Measurements from ENCODE around the gene AAGAB.
"Not testable (repeated sequence)": the region's sequence is repeated elsewhere in the genome, so short reads cannot be mapped to it uniquely, and the experiment has no call there.

The AAGAB gene

GRCh38 chr15:67267440-67267839 lies 13.0 kb upstream of the AAGAB start:
- peaks cover 0 to 1% of the 10 kb centered on the region in 2 donors for H3K9me3 Mint-ChIP-seq
- H3K4me1 Mint-ChIP-seq = no peaks in the 10 kb centered on the region
- H3K4me3 Mint-ChIP-seq = no peak overlapping the region
- DNase-seq = no peak
- H3K27ac Mint-ChIP-seq = no peak overlapping the region
- peaks cover 0 to 4% of the 10 kb centered on the region in 2 donors for H3K27me3 Mint-ChIP-seq
- no peaks in the 10 kb centered on the region for H3K36me3 Mint-ChIP-seq
- ATAC-seq (replicated peaks) = no peak

GRCh38 chr15:67266870-67267269 lies 12.4 kb upstream of the AAGAB start:
- no peak for DNase-seq
- H3K36me3 Mint-ChIP-seq = no peaks in the 10 kb centered on the region
- H3K27ac Mint-ChIP-seq = no peak overlapping the region
- H3K4me1 Mint-ChIP-seq = no peaks in the 10 kb centered on the region
- H3K27me3 Mint-ChIP-seq = peaks cover 0 to 4% of the 10 kb centered on the region in 2 donors
- no peaks in the 10 kb centered on the region for H3K9me3 Mint-ChIP-seq
- H3K4me3 Mint-ChIP-seq = no peak overlapping the region
- ATAC-seq (replicated peaks) = no peak

DNA sequence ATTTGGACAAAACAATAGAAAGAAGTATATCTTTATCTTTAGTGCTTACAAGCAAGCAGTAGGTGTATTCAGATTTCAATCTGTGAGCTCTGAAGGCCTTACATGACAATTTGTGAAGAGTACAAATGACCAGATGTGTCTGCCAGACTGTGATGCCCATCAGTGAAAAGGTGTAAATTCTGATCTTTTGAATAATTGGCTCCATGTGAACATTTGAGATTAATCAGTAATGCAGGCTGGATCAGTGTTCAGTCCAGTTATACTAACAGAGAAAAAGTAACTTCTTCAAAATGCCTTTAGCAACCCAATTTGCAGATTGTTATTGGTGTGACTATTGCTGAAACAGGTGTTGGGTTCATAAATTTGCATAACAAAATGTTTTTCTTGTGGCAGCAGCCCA lies 5.3 kb upstream of the AAGAB start:
- Mint-ChIP-seq H3K27ac (no peak overlapping the region), H3K9me3 (no peaks in the 10 kb centered on the region), H3K4me1 (peaks cover 0 to 6% of the 10 kb centered on the region in 2 donors), H3K36me3 (no peaks in the 10 kb centered on the region), H3K4me3 (no peak overlapping the region), H3K27me3 (peaks cover 0 to 5% of the 10 kb centered on the region in 2 donors)
- DNase-seq = no peak
- peak in 1 of 2 donors; percentile 6 for ATAC-seq (replicated peaks)

DNA sequence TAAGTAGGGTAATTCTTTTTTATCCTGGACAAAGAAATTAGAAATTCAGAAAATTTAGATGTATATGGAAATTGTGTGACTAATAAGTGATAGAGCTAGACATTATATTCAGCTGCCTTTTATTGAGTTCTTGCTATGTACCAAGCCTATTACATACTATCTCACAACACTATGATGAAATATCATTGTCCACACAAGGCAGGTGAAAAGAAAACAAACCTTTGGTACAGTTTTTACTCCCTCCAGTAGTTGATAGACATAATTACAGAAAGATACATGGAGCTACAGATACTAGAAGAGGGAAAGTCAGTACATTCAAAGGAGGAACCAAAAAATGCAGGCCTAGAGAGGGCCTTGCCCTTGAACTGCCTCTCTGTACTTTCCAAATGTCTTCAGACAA lies 4.9 kb upstream of the AAGAB start:
- H3K9me3 Mint-ChIP-seq = no peaks in the 10 kb centered on the region
- H3K4me1 Mint-ChIP-seq = peaks cover 0 to 6% of the 10 kb centered on the region in 2 donors
- no peaks in the 10 kb centered on the region for H3K36me3 Mint-ChIP-seq
- H3K27me3 Mint-ChIP-seq = peaks cover 0 to 5% of the 10 kb centered on the region in 2 donors
- peak in 1 of 2 donors; percentile 2 for ATAC-seq (replicated peaks)
- H3K4me3 Mint-ChIP-seq = no peak overlapping the region
- DNase-seq = no peak
- no peak overlapping the region for H3K27ac Mint-ChIP-seq

GRCh38 chr15:67258412-67258811 lies 4.0 kb upstream of the AAGAB start:
- not testable (repeated sequence) for H3K27me3 Mint-ChIP-seq; H3K27ac Mint-ChIP-seq; H3K4me1 Mint-ChIP-seq; H3K4me3 Mint-ChIP-seq; H3K9me3 Mint-ChIP-seq; DNase-seq; ATAC-seq (replicated peaks); H3K36me3 Mint-ChIP-seq

DNA sequence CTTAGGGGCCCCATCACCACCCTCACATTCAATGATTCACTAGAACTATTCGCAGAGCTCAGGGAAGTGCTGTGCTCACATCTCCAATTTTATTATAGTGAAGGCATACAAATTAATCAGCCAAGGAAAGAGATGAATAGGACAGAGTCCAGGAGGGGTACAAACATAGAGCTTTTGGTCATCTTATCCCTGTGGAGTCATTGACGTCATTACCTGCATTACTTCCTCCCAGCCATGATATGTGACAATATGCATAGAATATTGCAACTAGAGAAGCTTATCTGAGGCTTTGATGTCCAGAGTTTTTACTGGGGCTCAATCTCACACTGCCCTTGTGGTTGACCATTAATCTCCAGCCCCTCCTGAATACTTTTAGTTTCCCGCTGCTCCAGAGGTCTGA lies 1.6 kb upstream of the AAGAB start:
- Mint-ChIP-seq H3K27me3 (peaks cover 0 to 5% of the 10 kb centered on the region in 2 donors), H3K27ac (no peak overlapping the region), H3K4me1 (peaks cover 14 to 30% of the 10 kb centered on the region in 2 donors), H3K36me3 (peaks cover 2 to 4% of the 10 kb centered on the region in 2 donors), H3K4me3 (peak overlapping the region in 1 of 2 donors; percentile 67), H3K9me3 (no peaks in the 10 kb centered on the region)
- no peak for ATAC-seq (replicated peaks)
- DNase-seq = no peak

DNA sequence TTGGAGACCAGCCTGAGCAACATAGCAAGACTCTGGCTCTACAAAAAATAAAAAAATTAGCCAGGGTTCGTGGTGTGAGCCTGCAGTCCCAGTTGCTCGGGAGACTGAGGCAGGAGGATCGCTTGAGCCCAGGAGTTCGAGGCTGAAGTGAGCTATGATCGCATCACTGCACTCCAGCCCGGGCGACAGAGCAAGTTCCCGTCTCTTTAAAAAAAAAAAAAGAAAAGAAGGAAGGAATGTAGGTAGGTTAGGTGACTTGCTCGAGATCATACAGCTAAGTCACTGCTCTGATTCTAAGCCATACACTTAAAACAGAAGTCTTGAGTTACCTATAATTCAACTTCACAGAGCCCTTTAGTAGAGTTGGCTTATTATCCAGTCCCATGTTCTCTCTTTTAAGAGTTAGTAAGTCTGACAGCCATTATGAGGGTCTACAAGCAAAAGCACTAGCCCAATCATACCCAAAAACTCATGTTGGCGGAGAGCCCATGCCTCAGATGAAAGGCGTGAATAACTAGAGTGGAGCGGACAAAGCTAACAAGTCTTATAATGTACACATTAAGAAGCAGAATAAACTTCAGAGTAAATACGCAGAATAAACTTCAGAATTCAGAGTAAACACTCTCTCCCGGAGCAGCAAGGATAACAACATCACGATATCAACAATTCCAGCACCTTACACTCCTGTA lies 768 bp downstream of the AAGAB start:
- peak overlapping the region; percentile 87 to 97 for H3K4me3 Mint-ChIP-seq
- no peaks in the 10 kb centered on the region for H3K9me3 Mint-ChIP-seq
- no peak for DNase-seq
- H3K27ac Mint-ChIP-seq = peak overlapping the region; percentile 98
- peaks cover 16 to 44% of the 10 kb centered on the region in 2 donors for H3K4me1 Mint-ChIP-seq
- no peak for ATAC-seq (replicated peaks)
- peaks cover 0 to 5% of the 10 kb centered on the region in 2 donors for H3K27me3 Mint-ChIP-seq
- peaks cover 7 to 10% of the 10 kb centered on the region in 2 donors for H3K36me3 Mint-ChIP-seq

GRCh38 chr15:67253101-67253500 lies 1.4 kb downstream of the AAGAB start:
- Mint-ChIP-seq H3K9me3 (no peaks in the 10 kb centered on the region), H3K4me1 (peaks cover 17 to 44% of the 10 kb centered on the region in 2 donors), H3K36me3 (peaks cover 9 to 13% of the 10 kb centered on the region in 2 donors), H3K4me3 (peak overlapping the region; percentile 87 to 97), H3K27ac (peak overlapping the region; percentile 65), H3K27me3 (peaks cover 0 to 5% of the 10 kb centered on the region in 2 donors)
- no peak for ATAC-seq (replicated peaks)
- DNase-seq = no peak

GRCh38 chr15:67251318-67251717 lies 3.1 kb downstream of the AAGAB start:
- H3K27me3 Mint-ChIP-seq = peaks cover 0 to 5% of the 10 kb centered on the region in 2 donors
- H3K4me1 Mint-ChIP-seq = peaks cover 19 to 44% of the 10 kb centered on the region in 2 donors
- H3K27ac Mint-ChIP-seq = no peak overlapping the region
- H3K9me3 Mint-ChIP-seq = peaks cover 1 to 4% of the 10 kb centered on the region in 2 donors
- no peak for DNase-seq
- H3K4me3 Mint-ChIP-seq = no peak overlapping the region
- peaks cover 17 to 28% of the 10 kb centered on the region in 2 donors for H3K36me3 Mint-ChIP-seq
- ATAC-seq (replicated peaks) = no peak

DNA sequence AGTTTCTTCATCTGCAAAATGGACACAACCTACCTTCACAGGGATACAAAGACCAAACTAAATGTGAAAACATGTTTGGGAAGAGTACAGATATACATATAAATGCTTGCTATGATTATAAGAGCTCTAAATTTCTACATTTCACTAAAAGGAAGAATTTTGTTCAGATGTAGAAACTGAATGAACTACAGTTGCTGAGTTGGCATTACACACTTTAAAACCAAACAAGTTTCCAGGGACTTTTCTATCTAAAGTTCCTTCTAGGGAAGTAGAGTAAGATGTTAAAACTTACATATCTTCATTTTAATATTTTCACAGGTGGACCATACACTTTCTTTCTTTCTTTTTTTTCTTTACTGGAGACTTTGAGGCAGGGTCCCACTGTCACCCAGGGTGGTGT lies 4.6 kb downstream of the AAGAB start:
- H3K9me3 Mint-ChIP-seq = peaks cover 1 to 4% of the 10 kb centered on the region in 2 donors
- H3K4me3 Mint-ChIP-seq = no peak overlapping the region
- H3K27me3 Mint-ChIP-seq = no peaks in the 10 kb centered on the region
- no peak overlapping the region for H3K27ac Mint-ChIP-seq
- DNase-seq = no peak
- H3K4me1 Mint-ChIP-seq = peaks cover 16 to 51% of the 10 kb centered on the region in 2 donors
- no peak for ATAC-seq (replicated peaks)
- peaks cover 22 to 43% of the 10 kb centered on the region in 2 donors for H3K36me3 Mint-ChIP-seq

DNA sequence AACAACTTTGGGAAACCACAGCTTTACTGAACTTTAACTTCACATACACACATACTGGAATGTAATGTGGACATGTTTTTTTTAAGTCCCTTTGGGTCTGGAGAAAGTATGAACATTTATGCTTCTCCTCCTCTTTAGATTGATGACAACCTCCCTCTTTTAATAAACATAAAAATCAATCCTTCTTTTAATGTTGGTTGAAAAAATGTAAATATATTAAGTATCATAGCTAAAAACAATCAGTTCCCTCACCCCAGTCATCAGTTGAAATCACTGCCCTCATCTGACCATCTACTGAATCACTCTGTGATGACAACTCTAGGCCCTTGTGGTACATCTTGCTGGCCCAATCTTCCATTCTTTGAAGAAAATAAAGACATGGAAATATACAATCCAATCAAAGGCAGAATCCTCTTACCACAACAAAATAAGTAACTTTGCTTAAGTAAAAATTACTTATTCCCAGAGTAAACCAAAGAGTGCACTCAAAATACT lies 6.4 kb downstream of the AAGAB start:
- ATAC-seq (replicated peaks) (no peak), DNase-seq (no peak)
- peaks cover 15 to 46% of the 10 kb centered on the region in 2 donors for H3K4me1 Mint-ChIP-seq
- H3K4me3 Mint-ChIP-seq = no peak overlapping the region
- H3K36me3 Mint-ChIP-seq = peaks cover 25 to 44% of the 10 kb centered on the region in 2 donors
- H3K27ac Mint-ChIP-seq = no peak overlapping the region
- no peaks in the 10 kb centered on the region for H3K27me3 Mint-ChIP-seq
- H3K9me3 Mint-ChIP-seq = peaks cover 1 to 4% of the 10 kb centered on the region in 2 donors

- Mint-ChIP-seq H3K4me1 (peaks cover 20 to 42% of the 10 kb centered on the region in 2 donors), H3K36me3 (peaks cover 23 to 42% of the 10 kb centered on the region in 2 donors)
- not testable (repeated sequence) for H3K27ac Mint-ChIP-seq; H3K4me3 Mint-ChIP-seq; ATAC-seq (replicated peaks); DNase-seq; H3K9me3 Mint-ChIP-seq; H3K27me3 Mint-ChIP-seq
These were observed 7.9 kb downstream of the AAGAB start for GRCh38 chr15:67246606-67247005.

GRCh38 chr15:67244971-67245478 lies 9.4 kb downstream of the AAGAB start:
- DNase-seq = no peak
- H3K27ac Mint-ChIP-seq = no peak overlapping the region
- H3K4me3 Mint-ChIP-seq = no peak overlapping the region
- peaks cover 24 to 46% of the 10 kb centered on the region in 2 donors for H3K36me3 Mint-ChIP-seq
- H3K27me3 Mint-ChIP-seq = no peaks in the 10 kb centered on the region
- ATAC-seq (replicated peaks) = no peak
- H3K4me1 Mint-ChIP-seq = peaks cover 29 to 45% of the 10 kb centered on the region in 2 donors
- H3K9me3 Mint-ChIP-seq = peaks cover 1 to 4% of the 10 kb centered on the region in 2 donors

DNA sequence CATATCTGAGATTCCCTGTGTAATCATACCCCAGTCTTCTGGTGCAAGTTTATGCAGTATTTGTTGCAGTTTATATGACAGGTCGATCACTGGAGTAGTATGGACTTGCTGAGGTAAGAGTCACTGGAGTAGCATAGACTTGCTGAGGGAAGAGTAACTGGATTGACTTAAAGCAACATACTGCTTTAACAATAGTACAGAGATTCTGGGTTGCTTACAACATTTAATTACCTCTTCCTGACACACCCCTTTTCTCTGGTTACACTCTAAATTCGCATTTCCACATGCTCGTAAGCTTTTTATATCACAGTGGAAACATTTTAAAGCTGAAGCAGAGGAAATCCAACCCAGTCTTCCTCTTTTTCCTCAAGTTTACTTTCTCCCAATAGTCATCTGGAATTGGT lies 11.8 kb downstream of the AAGAB start:
- peaks cover 28 to 42% of the 10 kb centered on the region in 2 donors for H3K4me1 Mint-ChIP-seq
- H3K9me3 Mint-ChIP-seq = peaks cover 1 to 4% of the 10 kb centered on the region in 2 donors
- H3K27ac Mint-ChIP-seq = no peak overlapping the region
- H3K36me3 Mint-ChIP-seq = peaks cover 16 to 37% of the 10 kb centered on the region in 2 donors
- peak overlapping the region in 1 of 2 donors; percentile 33 for H3K4me3 Mint-ChIP-seq
- H3K27me3 Mint-ChIP-seq = no peaks in the 10 kb centered on the region
- DNase-seq = no peak
- peak in 1 of 2 donors; percentile 43 for ATAC-seq (replicated peaks)
